ENCODE data around the gene PRKN.
A peak's percentile ranks its signal among the peaks of the same experiment; 100 is the strongest.

Gene PRKN

GRCh38 chr6:162702446-162702845, 25.1 kb downstream of the PRKN start:
- ChIA-PET POLR2A (no interaction called here), CTCF (no interaction called here)
- DNase-seq (ENCODE audit: extremely low spot score), result no peak
- TF ChIP-seq LEF1 (IDR thresholded peaks at IDR 0.05; ENCODE audit: borderline replicate concordance), result no peak
- peak; percentile 36 for TF ChIP-seq PKNOX1 (IDR thresholded peaks at IDR 0.05)

GRCh38 chr6:162701551-162701950, 26.0 kb downstream of the PRKN start:
- CTCF ChIA-PET, result no interaction called here
- TF ChIP-seq FOXA1 (IDR thresholded peaks at IDR 0.05), result no peak
- no peak for TF ChIP-seq ZNF384 (IDR thresholded peaks at IDR 0.05)
- no peak for TF ChIP-seq FOXK2 (IDR thresholded peaks at IDR 0.05)
- no peak for TF ChIP-seq HDGF (IDR thresholded peaks at IDR 0.05; ENCODE audit: borderline replicate concordance)
- no peak for TF ChIP-seq BHLHE40 (IDR thresholded peaks at IDR 0.05; ENCODE audit: borderline replicate concordance)
- TF ChIP-seq PKNOX1 (IDR thresholded peaks at IDR 0.05), result no peak
- no peak for TF ChIP-seq NFRKB (IDR thresholded peaks at IDR 0.05)
- TF ChIP-seq L3MBTL2 (conservative IDR thresholded peaks at IDR 0.05), result no peak
- no peak for TF ChIP-seq TARDBP (IDR thresholded peaks at IDR 0.05)
- no peak for TF ChIP-seq ARNT (IDR thresholded peaks at IDR 0.05)
- TF ChIP-seq SP1 (IDR thresholded peaks at IDR 0.05), result no peak
- TF ChIP-seq LEF1 (IDR thresholded peaks at IDR 0.05; ENCODE audit: borderline replicate concordance), result no peak
- TF ChIP-seq SUZ12 (IDR thresholded peaks at IDR 0.05), result no peak
- no peak for TF ChIP-seq ELF4 (IDR thresholded peaks at IDR 0.05)
- TF ChIP-seq CTBP1 (IDR thresholded peaks at IDR 0.05; ENCODE audit: borderline replicate concordance), result no peak
- TF ChIP-seq FOXM1 (IDR thresholded peaks at IDR 0.05; ENCODE audit: borderline replicate concordance), result no peak
- POLR2A ChIA-PET, result no interaction called here
- no peak for DNase-seq (ENCODE audit: extremely low spot score)

- ChIA-PET POLR2A (no interaction called here), CTCF (no interaction called here)
- TF ChIP-seq SP1 (IDR thresholded peaks at IDR 0.05) (no peak), ELF4 (IDR thresholded peaks at IDR 0.05) (no peak)
Measured at GRCh38 chr6:162700966-162701365, 26.6 kb downstream of the PRKN start.

GRCh38 chr6:162699961-162700360, 27.6 kb downstream of the PRKN start:
- POLR2A ChIA-PET, result no interaction called here
- no peak for TF ChIP-seq PKNOX1 (IDR thresholded peaks at IDR 0.05)
- TF ChIP-seq CTBP1 (IDR thresholded peaks at IDR 0.05; ENCODE audit: borderline replicate concordance), result no peak
- TF ChIP-seq ZNF384 (IDR thresholded peaks at IDR 0.05), result no peak
- no peak for TF ChIP-seq L3MBTL2 (conservative IDR thresholded peaks at IDR 0.05)
- TF ChIP-seq BHLHE40 (IDR thresholded peaks at IDR 0.05; ENCODE audit: borderline replicate concordance), result no peak
- no peak for TF ChIP-seq LEF1 (IDR thresholded peaks at IDR 0.05; ENCODE audit: borderline replicate concordance)
- TF ChIP-seq NFRKB (IDR thresholded peaks at IDR 0.05), result no peak
- no peak for TF ChIP-seq ARNT (IDR thresholded peaks at IDR 0.05)
- no peak for TF ChIP-seq FOXA1 (IDR thresholded peaks at IDR 0.05)
- no peak for TF ChIP-seq FOXM1 (IDR thresholded peaks at IDR 0.05; ENCODE audit: borderline replicate concordance)
- TF ChIP-seq ELF4 (IDR thresholded peaks at IDR 0.05), result no peak
- DNase-seq (ENCODE audit: extremely low spot score), result no peak
- CTCF ChIA-PET, result no interaction called here

More at GRCh38 chr6:162700966-162701365, 26.6 kb downstream of the PRKN start:
- DNase-seq (ENCODE audit: extremely low spot score), result no peak

- ChIA-PET POLR2A (no interaction called here), CTCF (no interaction called here)
- no peak for DNase-seq (ENCODE audit: extremely low spot score)
- no peak for TF ChIP-seq LEF1 (IDR thresholded peaks at IDR 0.05; ENCODE audit: borderline replicate concordance)
- no peak for TF ChIP-seq PKNOX1 (IDR thresholded peaks at IDR 0.05)
- no peak for TF ChIP-seq FOXA1 (IDR thresholded peaks at IDR 0.05)
- no peak for TF ChIP-seq ELF4 (IDR thresholded peaks at IDR 0.05)
- TF ChIP-seq NFRKB (IDR thresholded peaks at IDR 0.05), result no peak
- TF ChIP-seq CTBP1 (IDR thresholded peaks at IDR 0.05; ENCODE audit: borderline replicate concordance), result no peak
- TF ChIP-seq FOXM1 (IDR thresholded peaks at IDR 0.05; ENCODE audit: borderline replicate concordance), result no peak
- no peak for TF ChIP-seq L3MBTL2 (conservative IDR thresholded peaks at IDR 0.05)
- TF ChIP-seq HDGF (IDR thresholded peaks at IDR 0.05; ENCODE audit: borderline replicate concordance), result no peak
- TF ChIP-seq SUZ12 (IDR thresholded peaks at IDR 0.05), result no peak
Measured at GRCh38 chr6:162698440-162698839, 29.1 kb downstream of the PRKN start.

- CTCF ChIA-PET, result no interaction called here
- TF ChIP-seq ARNT (IDR thresholded peaks at IDR 0.05) (no peak), L3MBTL2 (conservative IDR thresholded peaks at IDR 0.05) (no peak), CTBP1 (IDR thresholded peaks at IDR 0.05; ENCODE audit: borderline replicate concordance) (no peak), TARDBP (IDR thresholded peaks at IDR 0.05) (no peak)
- no peak for DNase-seq (ENCODE audit: extremely low spot score)
- POLR2A ChIA-PET, result no interaction called here
Measured at GRCh38 chr6:162697872-162698403, 29.6 kb downstream of the PRKN start.

- POLR2A ChIA-PET, result no interaction called here
- no peak for DNase-seq (ENCODE audit: extremely low spot score)
- CTCF ChIA-PET, result no interaction called here
- TF ChIP-seq HDGF (IDR thresholded peaks at IDR 0.05; ENCODE audit: borderline replicate concordance) (no peak), TARDBP (IDR thresholded peaks at IDR 0.05) (no peak), BHLHE40 (IDR thresholded peaks at IDR 0.05; ENCODE audit: borderline replicate concordance) (no peak), PKNOX1 (IDR thresholded peaks at IDR 0.05) (no peak), ARNT (IDR thresholded peaks at IDR 0.05) (no peak), ZNF384 (IDR thresholded peaks at IDR 0.05) (no peak), FOXK2 (IDR thresholded peaks at IDR 0.05) (no peak), FOXM1 (IDR thresholded peaks at IDR 0.05; ENCODE audit: borderline replicate concordance) (no peak), CTBP1 (IDR thresholded peaks at IDR 0.05; ENCODE audit: borderline replicate concordance) (no peak), NFRKB (IDR thresholded peaks at IDR 0.05) (no peak), L3MBTL2 (conservative IDR thresholded peaks at IDR 0.05) (no peak), SP1 (IDR thresholded peaks at IDR 0.05) (no peak), SUZ12 (IDR thresholded peaks at IDR 0.05) (no peak)
Measured at GRCh38 chr6:162690158-162690557, 37.4 kb downstream of the PRKN start.

All from HEK293T (cell line).